Renal cortex interstitium (tissue), 11 donors: ENCODE data around the gene DBH. TPM values are rescaled to one million over a fixed set of nuclear protein-coding genes. Genes with fewer than 3 reads are reported as not detected.

Experiments used
- DNase-seq, 11 donors: peaks; one replicate each; pipeline ENCODE4 v3.0.0-alpha.2; 2013; ENCODE audit warnings: low read depth in 9 of 11, low spot score in 4 of 11; ENCODE audit errors: extremely low read depth in 1 of 11
- polyA plus RNA-seq, 3 donors: library from polyadenylated mRNA; unstranded; fragments of 120-200 nt; gene quantifications; one replicate each; pipeline ENCODE4 v1.2.1, GENCODE V29; 2013; ENCODE audit not compliant: insufficient read length in 3 of 3

DBH gene
- polyA plus RNA-seq, 3 donors: 0.95 to 1.6 (median 1.0) TPM

DNA sequence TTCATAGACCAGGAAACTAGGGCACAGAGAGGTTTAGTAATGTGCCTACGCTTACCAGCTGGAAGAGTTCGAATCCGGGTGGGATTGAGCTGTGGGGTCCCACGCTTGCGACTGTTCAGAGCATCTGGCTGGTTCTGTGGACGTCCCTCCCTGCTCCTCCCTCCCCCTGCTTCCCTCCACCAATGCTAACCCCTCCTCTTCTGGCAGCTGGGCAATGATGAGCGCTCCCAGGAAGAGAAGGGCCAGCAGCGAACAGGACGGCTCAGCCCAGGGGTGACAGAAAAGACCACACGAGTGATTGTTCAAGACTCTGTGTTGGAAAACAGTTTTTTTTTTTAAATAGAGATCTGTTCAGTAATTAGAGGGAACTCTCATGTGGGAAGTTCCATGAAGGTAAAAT, 33.9 kb upstream of the DBH start:
- no peak for DNase-seq

DNA sequence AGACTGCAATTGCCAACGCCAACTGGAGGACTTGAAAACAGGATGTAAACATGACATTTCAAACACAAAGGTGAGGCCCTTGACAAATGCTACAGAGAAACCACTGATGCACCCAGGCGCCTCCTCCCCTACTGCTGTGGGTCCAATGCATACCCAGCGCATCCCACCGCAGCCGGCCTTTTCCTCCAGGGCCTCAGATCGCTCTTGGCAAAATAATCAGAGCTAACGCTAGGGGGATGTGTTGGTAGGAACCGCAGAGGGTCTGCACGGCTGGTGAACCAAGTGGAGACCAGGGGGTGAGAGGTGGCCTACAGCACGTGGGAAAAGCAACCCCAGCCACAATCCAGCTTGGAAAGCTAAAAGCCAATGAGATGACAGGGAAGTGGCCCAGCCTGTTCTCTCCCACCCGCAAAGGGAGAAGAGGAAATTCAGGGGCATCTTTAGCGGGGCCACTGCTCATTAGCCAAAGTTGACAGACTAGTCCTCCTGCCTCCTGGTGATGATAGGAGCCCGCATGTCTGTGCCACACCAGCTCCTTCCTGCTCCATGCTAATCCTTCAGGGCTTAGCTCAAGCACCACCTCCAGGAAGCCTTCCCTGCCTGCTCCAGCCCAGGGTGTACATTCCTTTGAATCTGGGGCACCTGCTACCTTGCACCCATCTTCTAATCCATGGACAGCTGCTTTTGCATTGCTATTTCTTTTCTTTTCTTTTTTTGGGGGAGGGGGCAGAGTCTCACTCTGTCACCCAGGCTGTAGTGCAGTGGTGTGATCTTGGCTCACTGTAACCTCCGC, 32.8 kb upstream of the DBH start:
- DNase-seq: no peak

DNA sequence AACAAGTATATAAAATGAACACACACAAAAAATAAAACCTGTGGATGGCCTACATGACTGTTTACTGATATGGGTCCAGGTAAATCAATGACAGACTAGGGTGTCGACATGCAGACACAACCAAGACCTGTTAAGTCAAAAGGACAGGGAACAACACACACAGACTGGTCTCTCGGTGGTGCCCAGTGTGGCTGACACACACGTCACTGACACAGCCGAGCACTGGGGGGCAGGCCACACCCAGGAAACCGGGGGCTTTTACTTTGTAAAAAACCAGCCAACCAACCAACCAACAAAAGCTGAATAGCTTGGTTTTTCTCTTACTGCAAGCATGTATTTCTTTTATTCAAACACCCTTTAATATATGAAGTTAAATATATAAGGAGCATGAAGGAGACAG, 31.9 kb upstream of the DBH start:
- no peak for DNase-seq

DNA sequence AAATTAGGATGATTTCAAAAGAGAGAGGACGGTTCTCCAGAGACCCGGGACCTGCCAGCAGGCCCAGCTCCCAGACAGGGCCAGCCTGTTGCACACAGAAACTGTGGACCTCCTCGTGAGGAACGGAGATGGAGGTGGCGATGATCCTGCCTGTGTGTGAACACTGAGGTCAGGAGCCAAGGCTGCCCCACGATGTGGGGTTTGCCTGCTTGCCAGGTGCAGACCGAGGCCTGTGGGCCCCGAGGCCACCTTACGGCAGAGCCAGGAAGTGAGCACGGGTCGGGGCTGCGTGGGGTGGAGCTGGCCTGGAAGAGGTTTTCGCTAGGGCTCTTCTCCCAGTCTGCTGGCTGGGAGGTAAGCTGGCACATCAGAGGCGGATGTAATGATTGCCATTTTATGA, 31.3 kb upstream of the DBH start:
- no peak for DNase-seq

DNA sequence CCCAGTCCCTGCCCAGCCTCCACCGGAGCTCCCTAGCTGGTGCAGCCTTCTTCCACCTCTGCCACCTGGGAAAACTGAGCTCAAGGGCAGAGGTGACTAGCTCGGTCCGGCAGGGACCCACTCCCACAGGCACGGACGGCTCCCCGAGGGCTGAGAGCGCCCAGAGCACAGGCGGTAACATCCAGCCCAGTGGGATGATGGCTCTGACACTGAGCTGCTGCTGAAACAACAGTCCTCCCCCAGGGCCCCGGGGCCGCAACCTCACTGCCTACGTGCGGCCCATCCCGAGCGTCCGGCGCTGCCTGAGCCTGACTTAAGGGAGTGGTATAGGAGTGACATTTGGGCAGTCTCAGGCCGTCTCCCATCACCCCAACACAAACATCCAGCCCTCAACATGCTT, 30.7 kb upstream of the DBH start:
- no peak for DNase-seq

DNA sequence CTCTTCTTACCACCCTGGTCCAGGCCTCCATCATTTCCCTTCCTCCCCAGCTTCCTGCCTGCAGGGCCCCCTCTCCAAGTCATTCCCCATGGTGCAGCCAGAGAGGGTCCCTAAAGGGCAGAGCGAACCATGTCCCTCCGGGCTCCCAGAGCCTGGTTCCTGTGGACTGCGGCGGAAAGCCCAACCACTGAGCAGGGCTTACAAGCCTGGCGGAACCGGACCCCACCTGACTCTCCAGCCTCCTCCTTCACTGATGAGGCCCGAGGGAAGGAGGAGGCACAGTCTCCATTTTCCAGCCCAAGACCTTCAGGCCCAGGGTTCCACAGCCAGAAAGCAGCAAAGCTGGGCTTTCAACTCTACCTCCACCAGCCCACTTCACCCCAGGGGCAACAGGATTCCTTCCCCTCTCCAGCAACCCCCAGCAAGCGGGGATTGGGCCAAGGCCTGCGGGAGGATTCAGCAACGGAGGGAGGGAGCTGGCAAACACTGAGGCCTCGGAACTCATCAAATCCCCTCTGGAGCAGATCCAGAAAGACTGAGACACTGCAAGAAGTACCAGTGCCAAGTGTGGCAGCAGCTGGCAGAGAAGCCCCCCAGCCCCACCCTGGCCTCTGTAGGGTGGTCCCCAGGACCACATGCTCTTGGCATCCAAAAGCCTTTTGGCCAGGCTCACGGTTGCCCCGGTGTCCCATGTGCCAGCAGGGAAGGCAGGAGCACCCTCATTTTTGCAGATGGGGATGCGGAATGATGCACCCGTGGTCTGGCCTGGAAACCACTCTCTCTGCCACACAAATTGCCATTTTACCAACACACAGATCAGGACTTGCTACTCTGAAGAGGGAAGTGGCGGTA, 30.1 kb upstream of the DBH start:
- no peak for DNase-seq

DNA sequence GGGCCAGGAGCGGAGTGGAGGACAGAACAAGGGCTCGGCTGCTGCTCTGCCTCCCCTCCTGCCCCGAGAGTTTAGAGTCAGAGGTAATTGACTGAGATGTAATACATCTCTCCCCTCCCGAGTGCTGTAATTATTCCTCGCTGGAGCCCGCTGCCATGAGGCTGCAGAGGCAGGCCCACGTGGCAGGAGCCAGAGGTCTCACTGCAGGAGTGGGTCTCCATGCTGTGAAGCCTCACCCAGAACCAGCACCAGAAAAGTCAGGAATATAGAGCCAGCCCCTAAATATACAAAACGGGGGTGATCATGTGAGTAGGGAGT, 29.5 kb upstream of the DBH start:
- no peak for DNase-seq

DNA sequence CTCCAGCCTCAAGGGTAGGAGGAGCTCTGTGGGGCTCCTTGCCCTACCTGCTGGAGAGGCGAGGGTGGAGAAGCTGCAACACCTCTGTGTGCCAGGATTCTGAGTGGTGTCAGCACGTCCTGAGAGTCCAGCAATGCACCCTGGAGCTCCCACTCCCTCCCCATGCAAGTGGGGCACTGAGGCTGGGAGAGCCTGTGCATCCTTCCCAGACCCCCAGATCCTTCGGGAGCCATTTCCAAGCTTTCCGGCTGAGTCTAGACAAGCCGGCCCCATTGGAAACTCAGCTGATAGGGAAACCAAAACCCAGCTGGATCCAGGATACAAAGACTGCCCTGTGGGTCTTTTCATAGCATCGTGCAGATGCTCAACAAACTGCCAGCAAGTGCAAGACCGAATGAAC, 28.8 kb upstream of the DBH start:
- DNase-seq: no peak

DNA sequence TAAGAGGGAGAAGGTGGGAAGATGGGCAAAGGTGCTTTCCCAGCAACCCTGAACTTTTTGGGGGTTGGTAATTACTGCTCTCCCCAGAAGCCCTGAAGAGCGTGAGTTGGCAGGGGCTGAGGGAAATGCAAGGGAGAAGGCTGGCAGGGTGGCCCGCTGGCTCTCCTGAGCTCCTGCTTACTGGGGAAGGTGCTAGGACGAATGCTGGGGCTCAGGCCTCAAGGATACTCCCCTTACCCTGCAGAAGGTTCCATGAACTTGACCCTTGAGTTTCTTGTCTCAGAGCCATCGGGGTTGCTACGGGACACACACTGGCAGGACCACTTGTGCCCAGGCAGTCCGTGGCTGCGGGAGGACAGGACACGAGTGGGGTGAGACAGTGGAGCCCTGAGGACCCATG, 28.2 kb upstream of the DBH start:
- no peak for DNase-seq

DNA sequence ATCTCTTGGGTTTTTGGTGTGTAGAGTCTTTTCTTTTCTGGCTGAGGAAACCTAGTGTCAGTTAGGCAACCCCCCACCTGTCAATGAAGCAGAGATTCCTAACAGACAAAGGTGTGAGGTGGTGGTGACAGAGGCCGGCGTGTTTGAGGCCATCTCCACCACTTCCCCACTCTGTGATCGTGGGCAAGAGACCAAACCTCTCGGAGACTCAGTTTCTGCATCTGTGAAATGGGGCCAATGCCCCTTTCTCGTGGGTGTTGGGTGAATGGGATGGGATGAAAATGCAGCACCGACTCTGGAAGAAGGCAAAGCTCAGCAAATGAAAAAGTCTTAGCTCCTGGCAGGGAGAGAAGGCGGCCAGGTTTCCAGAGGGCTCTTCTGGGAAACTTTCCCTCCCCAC, 27.8 kb upstream of the DBH start:
- DNase-seq: no peak

DNA sequence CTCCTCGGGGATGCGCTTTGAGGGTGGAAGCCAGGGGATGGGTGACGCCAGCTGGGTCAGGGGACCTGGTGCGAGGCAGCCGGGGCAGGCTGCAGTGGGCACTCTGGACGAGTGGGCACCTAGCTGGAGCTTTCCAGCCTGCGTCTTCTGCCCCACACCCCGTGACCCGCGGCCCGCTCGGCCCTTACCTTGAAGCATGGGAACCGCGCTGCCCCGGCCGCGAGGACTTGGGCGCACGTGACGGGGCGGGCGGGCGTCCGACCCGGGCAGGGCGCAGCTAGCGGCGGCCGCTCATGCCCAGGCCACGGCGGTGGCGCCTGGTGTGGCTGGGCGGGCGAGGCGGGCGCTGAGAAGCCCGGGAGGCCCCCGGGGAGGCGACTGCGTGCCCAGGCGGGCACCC, 27.3 kb upstream of the DBH start:
- no peak for DNase-seq

DNA sequence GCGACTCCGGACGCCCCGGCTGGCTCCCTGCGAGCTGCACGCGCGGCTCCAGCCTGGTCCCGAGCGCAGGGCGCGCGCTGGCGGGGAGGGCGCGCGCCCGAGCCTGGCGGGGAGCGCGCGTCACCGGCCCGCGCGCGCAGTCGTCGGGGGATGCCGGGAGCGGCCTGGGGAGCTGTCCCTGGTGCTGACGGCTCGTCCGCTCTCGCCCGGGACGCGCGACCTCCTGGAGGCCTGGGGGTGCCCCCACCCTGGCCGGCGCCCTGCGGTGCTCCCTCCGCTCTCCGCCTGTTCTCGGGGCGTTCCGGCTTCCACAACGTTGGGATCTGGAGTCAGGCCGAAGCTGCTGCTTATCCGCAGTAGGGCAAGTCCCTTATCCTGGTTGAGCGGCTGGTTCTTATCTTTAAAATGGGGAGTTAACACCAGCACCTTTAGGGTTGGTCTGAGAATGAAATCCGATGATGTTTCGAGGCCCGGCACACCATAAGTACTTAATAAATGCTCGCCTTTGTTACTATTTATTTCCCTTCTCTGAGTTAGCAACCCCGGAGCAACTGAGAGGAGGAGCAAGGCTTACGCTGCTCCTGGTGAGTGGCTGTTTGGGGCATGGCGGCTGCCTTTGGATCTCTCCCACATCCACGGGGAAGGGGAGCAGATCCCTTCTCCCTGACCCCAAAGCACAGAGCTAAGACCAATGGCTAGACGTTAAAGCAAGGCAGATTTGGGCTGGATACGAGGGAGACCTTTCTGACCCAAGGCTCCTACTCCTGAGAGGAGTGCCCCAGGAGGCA, 26.7 kb upstream of the DBH start, which contains the start of gene FAM163B:
Gene FAM163B, minus strand, starts transcription at position 79 of the 788 bp plus-strand sequence. CDS start 29,166 bp downstream, outside the sequence.
- peak in 10 of 11 donors; percentile 50 to 80 (median 61) for DNase-seq

DNA sequence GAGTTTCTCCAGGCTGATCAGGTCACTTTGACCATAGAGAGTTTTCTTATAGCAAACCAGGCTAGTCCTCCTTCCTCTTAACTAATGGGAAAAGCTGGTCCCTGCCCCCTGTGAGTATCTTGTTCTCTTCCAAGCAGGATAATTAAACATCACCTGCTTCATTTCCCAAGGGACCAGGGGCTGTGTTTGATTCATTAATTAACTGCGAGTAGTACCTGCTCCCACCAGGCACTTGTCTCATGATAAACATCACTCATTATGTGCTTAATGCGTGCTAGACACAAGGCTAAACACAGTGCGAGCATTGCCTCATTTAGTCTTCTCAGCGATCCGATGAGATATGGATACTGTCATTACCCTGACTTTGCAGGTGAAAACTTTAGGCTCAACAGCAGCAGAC, 25.3 kb upstream of the DBH start:
- DNase-seq: no peak

DNA sequence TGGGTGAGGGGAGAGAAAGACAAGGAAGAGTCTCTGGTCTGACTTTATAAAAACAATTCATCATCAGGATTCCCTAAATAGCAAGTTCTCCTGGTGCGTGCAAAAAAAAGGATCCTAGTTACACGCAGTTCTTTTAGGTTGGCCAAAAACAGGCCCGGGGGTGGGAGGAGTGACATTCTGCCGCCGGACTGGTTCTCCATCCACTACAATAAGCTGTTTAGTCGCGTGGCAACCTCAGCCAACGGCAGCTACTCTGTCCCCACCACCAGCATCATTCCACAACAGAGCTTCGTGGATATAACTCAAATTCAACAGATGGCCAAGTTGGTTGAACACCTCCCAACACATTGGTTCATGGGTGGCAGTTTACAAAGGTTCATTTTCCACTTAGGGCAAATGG, 24.1 kb upstream of the DBH start:
- no peak for DNase-seq

DNA sequence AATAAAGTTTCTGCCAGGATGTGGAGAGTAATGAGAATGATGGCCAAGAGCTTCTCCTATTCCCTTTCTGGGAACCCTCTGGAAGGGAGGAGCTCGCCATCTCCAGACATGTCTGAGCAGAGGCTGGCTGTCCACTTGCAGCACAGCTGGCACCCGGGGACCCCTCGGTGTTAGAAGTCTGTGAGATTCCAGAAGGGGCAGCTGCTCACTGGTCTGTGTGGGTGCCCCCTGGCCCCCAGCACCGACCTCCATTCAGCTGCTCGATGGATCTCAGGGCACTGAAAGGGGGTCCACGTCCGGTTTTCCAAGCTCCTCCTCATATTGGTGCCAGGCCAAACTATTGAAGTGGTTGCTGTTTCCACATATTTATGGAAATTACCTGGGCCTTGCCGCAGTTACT, 23.3 kb upstream of the DBH start:
- DNase-seq: no peak

DNA sequence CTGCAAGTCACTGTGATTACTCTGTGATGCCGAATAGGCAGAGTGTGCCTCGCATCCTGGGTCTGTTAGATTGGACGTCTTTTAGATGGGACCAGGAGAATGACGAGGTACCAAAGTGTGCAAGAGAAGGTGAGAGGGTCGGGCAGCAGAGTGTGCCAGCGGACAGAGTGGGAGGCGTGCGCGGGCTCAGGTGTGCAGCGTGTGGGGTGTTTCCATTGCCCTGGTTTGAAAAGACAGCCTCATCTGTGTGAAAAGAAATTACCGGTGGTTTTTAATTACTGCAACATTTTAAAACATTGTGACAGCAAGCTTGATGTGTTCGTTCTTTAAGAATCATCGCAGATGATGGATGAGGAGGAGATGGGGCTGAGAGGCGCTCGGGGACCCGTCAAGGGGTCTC, 22.7 kb upstream of the DBH start:
- no peak for DNase-seq

DNA sequence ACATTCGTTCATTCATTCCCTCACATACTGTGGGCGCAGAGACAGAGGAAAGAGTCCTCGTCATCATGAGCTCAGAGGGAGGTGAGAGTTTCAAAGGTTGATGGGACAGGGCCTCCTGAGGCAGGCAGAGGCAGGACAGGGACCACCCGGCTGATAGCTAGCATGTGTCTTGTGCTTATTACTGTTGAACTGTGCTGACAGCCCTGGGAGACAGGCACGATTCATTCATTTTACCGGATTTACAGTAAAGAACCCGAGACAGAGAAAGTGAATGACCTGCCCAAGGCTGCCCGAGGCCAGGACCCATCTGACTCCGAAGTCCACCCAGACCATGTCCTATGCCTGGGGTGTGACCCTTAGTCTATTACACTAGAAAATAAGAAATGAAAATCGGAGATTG, 22.1 kb upstream of the DBH start:
- DNase-seq: no peak

DNA sequence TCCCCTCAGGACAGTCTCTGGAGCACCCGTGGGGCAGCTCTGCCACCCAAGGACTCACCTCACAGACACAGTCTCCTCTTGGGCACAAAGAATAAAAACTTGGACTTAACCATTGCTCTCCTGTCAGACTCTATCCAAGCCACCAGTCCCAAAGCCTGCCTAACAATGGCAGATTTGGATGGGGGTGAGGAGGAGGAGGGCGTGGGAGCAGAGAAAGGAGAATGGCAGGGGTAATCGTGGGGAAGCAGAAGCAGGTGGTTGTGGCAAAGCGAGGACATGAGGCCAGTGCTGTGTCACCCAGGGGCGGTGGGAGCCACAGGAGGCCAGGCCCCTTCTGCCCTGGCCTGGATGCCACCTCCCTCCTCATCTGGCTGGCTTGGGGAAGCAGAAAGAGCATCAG, 21.5 kb upstream of the DBH start:
- DNase-seq: no peak

DNA sequence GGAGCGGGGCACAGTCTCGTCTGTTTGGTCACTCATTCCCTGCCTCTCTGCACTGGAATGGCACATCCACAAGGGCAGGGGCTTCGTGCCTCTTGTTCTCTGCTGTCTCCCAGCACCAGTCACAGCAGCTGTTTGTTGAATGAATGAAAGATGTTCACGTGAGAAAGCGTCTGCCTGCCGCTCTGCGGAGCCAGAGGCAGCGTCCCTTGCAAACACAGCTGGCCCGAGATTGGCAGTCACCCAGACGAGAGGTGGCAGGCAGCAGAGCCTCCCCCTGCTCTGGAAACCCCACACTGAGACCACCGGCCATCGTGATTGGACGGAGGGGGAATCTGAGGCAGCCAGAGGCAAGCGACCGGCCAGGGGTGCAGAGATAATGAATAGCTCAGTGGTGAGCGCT, 21.0 kb upstream of the DBH start:
- no peak for DNase-seq

DNA sequence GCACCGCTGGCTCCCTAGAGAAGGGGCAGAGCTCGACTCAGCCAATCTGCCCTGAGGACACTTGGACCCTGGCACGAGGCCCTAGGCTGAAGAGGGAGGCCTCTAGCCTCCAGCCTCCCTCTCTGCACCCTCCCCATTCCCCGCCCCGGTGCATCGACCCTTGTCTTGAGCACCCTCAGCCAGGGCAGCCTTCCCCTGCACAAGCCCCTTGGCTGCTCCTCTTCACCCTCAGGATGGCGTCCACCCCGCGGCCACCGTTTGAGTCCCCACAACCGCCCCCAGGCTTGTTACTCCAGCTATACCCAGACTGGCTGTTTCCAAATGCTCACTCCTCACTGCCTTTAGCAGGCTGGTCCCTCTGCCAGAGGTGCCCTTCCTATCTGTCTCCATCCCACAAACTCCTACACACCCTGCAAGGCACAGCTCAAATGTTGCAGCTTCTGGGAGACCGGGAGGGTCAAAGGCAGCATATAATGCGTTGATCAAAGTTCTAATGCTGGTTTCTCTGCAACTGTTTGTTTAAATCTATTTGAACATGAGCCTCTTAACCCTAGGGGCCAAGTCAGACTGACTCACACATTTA, 20.5 kb upstream of the DBH start:
- no peak for DNase-seq
